NCI-H82 (cell line): Measurements from ENCODE around the gene NTNG1.

Experiments
- DNase-seq: peaks from one replicate; lab custom pipeline; 2025; lab: John Stamatoyannopoulos, UW

Gene NTNG1

DNA sequence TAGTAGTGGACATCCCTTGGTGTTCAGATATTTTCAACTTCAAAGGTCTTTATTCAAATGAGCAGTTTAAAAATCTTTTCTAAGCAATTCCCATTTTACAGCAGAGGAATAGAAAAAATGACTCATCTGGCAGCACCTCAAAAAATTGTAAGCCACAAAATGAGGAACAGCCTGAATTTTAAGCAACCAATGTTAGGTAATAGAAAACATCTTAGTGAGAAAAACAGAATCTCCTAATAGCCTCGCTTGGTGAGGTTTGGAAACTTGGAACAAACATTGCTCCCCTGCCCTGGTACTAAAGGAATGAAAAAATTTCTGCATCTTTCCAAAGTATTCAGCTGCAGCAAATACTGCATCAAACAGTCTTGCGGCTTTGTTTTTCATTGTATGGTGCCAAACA is 264.4 kb downstream of the NTNG1 start:
- no peak for DNase-seq

DNA sequence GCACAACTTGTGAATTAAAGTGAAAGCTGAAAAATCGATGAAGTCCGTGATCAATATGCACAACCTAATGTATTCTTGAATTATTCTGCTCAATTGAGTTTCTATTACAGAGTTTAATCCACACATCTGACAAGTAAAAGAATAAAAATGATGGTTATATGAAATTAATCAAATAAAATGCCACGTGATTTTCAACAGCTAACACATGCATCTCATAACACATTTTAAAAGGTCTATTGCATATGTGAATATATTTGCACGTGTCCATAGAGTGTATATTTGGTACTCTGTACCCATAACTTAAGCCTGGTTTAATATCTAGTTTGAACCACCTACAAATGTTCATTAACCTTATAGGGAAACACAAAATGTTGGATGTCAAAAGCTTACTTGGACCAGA is 266.2 kb downstream of the NTNG1 start:
- no peak for DNase-seq

DNA sequence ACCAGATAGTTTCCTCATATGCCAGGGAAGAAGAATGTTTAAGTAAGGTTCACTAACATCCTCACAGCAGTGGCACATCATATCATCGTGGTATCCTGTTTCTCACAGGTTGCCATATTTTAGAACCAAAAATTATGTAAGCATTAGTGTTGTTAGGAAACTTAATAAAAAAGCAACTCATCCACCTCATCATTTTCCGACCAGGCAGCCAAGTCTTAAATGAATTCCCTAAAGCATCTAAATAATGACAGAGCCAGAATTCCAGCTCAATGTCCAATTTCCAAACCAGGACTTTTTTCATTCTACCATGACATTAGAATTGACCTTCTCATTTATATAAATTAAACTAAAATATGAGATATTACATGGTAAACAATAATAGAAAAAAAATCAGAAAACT is 272.7 kb downstream of the NTNG1 start:
- DNase-seq, result no peak

DNA sequence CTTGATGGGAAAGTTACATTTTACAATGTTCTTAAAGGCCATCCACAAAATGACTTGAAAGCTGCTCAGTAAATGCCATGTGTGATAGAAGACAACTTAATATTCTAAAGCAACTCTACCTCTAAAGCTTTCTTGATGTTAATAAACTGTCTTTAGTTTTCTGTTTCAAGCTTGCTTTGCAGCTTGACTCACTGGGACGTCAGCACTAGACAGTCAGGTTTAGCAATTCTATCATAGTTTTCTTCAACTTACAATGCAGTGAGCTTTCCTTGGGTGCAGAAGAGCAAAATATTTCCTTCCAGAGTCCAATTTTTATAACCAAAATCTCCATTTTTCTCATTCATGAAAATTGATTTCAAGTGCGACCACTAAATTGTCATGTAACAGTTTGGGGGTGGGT is 273.1 kb downstream of the NTNG1 start:
- DNase-seq, result no peak

DNA sequence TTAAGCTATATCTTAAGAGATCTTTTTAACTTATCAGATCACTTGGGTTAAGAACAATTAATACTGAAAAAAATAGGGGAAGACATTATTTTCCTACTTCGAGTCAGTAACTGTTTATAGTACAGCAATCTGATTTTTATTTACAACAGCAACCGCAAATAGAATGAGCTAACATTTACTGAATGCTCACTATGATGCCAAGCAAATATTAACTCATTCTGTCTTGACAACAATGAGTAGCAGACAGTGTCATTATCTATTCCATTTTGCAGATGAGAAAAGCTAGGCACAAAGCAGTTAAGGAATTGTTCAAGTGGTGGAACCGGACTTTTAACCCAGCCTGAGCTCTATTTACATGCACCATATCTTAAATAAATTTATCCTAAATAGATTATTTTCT is 273.7 kb downstream of the NTNG1 start:
- no peak for DNase-seq

DNA sequence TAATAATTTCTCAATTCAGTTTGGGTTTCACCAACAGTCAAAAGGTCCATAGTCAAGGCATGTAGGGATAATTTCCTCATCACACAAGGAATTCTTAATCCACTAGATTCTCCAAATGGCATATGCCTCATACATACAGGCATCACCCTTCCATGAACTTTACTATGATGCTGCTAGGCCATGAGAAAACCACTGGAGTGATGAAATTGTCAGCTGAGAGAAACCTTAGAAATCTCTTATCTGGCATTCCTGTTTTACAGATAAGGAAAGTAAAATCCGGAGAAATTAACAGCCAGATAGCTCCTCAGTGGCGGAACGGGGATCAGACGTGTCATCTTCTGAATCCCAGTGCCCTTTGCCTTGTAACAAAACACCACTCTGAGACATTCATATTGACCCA is 274.4 kb downstream of the NTNG1 start:
- no peak for DNase-seq

DNA sequence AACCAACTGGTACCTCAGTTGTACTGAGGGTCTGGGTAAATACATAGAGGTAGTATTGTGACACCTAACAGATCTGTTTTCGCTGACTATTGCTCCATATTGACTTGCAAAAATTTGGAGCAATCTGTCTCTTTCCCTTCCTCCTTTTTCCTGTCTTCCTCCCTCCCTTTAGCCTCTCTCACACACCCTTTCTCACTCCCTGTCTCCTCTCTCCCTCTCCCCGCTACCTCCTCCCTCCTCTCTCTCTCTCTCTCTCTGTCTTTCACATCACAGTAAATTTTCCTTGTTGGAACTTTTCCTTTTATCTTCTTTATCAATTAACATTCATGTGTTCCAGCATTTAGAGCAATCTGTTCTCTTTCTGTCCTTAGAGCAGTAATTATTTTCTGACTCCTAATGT is 278.2 kb downstream of the NTNG1 start:
- DNase-seq, result no peak

DNA sequence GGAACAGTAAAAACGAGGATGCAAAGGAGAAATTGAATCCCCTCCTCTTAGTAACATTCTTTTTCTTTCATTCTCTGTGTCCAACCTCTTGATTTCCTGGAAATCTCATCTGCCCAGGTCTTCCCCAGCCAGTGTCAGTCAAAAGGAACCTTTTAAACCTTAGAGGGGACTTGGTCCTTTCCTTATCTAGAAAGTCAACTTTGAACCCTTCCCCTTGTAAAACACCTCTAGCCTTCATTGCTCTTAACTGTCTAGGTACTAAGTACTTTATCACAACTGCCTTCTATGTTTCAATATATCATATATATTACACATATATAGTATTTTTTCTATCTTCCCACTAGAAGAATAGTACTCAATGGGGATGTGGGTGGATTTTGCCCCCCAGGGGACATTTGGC is 282.1 kb downstream of the NTNG1 start:
- no peak for DNase-seq

DNA sequence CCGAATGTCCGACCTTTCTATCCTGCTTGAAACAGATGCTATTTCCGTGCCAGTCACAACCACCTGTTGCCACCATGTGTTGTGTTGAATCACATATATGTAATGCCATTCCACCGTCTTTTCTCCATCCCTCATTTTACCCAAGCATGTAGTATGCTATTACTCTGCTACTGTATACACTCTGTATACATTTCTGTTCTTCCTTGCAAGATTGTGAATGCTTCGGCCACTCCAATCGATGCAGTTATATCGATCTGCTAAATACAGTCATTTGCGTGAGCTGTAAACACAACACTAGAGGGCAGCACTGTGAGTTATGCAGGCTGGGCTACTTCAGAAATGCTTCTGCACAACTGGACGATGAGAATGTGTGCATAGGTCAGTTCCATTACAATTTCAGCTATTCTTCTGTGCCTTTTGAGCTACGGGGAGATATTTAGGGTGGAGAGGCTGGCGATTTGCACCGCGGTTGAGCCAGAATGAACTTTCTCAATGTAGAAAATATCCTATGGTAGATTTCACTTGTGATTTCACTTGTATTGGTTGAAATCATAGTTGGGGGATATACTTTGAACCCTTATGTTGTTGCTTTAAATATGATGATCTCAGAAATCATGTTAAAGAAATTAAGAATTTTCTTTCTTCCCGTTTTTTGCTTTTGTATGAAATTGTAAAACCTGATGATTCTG is 289.8 kb downstream of the NTNG1 start:
- peak; percentile 78 for DNase-seq

DNA sequence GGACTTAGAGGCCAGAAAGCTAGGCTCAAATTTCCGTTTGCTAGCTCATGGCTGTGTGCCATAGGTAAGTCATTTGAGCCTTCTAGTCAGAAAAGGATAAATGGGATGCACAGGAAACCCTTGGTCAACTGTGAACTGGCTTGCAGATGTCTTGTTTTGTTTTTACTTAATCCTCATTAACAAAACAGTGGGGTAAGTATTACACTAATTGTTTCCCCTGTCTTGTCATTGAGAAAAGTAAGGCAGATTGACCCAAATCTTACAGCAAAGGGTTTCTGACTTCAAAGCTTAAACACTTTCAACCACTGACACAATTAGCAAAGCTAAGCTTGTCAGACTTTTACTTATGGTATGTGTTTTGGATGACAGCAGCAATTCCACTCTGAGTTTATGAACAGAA is 291.3 kb downstream of the NTNG1 start:
- DNase-seq, result peak; percentile 42

DNA sequence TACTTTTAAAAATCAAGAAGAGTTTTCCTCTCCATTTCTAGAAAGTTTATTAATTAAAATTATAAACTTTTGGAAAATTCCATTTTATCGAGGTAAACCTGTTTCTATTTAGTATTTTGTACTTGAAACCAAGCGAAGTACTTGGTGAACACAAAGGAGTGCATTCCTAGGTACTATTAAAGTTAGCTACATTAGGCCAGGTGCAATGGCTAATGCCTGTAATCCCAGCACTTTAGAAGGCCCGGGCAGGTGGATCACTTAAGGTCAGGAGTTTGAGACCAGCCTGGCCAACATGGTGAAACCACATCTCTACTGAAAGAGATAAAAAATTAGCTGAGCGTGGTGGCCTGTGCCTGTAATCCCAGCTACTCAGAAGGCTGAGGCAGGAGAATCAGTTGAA is 292.2 kb downstream of the NTNG1 start:
- peak; percentile 22 for DNase-seq

DNA sequence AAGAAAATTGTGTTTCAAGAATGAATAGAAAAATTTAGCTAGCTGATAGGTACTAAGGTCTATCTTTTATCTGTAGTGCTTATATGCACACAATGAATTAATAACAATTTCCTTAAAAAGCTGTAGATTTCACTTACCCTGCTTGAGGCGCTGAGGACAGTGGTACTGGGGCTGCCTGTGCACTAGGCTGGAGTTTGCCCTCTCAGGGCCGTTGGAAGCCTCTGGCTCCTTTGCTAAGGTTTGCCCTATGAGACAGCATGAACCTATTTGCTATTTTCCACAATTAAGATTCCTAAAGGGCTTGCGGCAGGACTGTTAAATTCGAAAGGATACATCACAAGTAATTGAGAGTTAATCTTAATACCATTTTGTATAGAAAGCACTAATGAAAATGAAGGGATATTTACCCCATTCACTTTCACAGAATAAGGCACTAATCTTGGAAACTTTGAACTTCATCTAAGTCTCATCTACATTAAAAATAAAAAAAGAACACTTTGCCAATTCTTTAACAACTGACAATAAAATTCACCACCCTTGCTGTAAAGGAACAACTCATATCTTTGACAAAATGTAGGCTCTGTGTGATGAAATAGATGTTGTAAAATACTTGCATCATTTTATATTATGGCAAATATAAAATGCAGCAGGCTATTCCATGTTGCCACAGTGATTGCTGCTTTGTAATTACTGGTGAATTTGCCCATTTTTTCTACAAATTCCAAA is 293.0 kb downstream of the NTNG1 start:
- no peak for DNase-seq

DNA sequence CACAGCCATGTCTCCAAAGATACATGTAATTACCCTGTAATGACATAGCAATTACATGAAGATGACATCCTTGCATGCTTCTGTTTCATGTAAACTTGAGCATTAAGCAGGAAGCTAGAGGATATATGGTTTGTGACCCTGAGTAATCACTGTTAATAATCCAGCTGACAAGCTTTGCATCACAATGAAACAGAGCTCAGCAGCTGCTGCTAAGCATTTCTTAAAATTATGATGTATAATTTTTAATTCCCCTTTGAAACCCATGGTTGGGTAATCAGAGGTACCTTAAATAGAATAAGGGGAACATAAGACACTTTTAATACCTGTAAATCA is 293.5 kb downstream of the NTNG1 start:
- DNase-seq, result peak; percentile 47

DNA sequence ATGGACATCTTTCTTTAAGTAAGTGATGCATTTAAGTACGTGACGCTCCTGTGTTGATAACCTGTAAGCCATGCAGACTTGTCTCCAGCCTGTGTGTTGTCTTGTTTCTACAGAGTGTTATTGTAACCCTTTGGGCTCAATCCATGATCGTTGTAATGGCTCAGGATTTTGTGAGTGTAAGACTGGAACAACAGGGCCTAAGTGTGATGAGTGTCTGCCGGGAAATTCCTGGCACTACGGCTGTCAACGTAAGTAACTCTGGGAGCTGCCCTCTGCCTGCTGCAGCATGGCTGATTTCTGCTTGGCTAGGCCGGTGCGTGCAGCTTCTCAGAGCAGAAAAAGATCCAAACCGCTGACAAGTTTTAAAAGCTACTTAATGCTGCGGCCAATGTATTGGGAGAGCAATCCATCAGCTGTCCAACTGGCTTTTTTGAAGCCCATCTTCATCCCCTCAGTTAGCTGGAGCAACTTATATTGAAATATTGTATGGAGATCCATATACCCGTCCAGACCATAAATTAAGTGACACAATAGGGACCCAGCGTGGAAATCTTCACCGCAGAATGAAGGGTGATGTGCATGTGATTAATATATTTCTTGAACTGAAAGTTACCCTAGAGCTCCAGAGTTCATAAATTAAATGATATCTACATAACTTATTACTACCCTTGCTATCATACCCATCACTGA is 295.9 kb downstream of the NTNG1 start:
- DNase-seq, result no peak

DNA sequence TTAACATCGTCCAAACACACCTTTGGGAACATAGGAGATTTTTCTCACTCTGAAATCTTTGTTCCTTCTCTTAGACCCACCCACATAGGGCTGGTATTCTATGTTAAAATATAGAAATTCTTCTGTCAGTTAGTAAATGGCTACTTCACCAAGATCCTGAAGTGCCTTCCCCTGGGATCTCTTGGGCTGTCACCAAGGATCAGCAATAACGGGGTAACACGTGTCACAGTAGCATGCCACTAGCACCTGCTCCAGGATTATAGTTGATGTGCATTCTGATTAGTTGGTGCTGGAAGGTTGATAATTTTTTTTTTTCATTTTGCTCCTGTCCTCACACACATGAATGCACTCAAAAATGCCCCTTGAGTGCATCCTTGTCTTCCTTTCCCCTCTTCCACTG is 298.7 kb downstream of the NTNG1 start:
- DNase-seq, result no peak

DNA sequence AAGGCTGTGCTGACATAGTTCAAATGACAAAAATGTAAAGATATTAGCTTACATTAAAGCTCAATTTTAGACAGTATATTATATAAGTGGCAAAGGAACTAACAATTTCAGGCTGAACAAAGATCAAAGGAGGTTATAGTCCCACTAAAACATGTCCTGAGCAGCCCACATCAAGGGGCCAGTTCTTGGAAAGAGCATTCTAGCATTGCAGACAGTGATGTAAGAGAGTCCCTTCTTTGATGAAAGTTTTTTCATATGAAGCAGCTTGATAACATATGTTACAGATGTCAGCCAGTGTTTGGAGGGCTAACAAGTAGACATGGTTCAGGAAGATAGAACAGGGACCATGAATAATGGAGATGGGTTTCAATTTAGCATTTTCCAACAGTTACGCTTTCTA is 301.7 kb downstream of the NTNG1 start:
- DNase-seq, result no peak

DNA sequence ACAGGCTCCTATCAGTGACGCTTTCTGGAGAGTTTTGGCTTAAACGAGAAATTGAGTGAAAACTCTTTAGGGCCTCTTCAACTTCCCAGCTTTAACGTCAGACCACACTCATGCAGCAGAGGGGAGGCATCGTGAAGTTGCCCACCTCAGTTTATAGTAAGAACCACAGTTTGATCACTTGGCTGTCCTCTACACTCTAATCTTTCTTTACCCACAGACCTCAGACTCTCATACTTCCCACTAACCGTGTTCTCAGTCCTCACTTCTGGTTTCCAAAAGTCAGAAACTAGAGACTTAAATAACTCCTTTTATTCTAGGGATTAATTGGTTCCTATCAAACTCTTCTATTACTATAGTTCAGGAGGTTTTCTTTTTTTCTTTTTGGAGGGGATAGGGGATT is 302.2 kb downstream of the NTNG1 start:
- no peak for DNase-seq

DNA sequence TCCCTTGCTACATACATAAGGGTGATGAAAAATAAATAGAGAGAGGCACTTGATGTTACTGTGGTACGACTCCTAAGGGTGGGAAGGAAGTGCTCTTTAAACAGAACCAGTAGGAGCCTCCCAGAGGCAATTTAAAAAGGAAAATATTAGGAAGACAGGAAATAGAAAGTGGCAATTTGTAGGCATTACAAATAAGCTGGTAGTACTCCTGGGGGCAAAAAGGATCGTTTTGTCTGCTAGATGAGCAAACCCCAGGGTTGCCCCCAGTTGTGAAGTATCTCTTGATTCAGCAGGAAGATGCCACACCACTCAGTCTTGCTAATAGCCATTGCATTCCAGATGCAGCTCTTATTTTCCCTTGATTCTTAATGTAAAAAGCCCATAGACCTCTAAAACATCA is 303.0 kb downstream of the NTNG1 start:
- DNase-seq, result no peak

DNA sequence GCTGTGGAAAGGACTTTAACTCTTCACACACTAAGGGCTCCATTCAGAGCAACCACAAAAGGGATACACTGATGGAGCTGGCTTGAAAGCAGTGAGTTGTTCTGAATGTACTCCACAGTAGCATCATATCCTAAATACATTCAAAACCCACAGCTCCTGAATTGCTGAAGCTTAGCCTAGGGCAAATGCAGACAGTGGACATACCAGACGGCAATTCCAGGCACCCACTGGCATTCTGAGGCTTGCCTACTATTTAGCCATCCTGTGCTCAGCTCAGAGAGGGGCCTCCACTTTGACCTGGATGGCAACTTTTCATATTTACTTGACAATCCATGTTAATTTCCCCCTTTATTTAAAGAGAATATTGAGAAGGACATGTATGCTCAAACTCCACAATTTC is 303.5 kb downstream of the NTNG1 start:
- DNase-seq, result no peak

DNA sequence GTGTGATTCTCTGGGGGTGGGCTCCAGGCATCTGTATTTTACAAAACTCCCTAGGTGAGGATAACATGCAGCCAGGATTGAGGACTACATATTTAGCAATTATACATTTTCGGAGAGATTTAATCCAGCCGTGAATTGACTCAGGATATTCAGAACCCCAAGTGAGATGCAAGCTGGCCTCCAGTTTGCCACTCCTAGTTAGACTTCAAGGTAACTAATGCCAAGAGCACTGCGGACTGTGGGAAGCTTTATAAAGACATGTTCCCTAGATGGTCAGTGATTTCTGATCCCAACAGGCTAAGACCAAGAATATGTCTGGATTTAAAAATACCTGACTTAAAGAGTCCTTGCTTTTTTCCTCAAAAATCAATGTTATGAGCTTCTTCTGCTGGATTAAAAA is 308.5 kb downstream of the NTNG1 start:
- DNase-seq, result peak; percentile 21

DNA sequence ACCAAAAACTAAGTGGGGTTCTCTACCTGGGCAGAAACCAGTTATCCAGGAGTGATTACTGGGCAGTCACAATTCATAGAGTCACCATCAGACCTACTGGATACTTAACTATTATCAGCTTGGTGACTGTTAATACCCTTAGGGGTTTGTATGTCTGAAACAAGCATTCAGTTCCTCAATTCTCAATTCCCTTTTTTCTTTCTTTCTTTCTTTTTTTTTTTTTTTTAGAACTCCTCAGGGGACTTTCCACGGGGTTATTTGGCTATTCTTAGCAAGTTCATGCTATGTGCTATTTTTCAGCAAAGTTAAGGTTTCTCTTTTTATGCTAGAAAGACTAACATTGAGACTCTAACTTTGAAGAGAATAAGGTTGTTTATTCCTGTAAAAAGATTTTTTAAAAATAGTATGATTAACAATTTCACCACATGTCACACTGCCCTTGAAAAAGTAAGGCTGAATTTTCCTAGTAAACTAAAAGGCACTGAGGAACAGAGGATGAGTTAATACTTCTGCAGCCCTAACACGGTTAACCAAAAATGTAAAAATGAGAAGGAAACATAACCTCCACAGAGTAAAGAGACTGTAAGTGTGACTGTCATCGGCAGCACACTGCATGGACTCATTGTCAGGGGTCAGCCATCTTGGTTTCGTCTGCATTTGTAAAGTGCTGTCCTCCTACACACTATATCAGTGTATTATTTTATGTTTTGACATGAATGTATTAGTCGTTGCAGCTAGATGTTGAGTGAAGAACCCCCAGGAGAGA is 310.2 kb downstream of the NTNG1 start:
- no peak for DNase-seq

DNA sequence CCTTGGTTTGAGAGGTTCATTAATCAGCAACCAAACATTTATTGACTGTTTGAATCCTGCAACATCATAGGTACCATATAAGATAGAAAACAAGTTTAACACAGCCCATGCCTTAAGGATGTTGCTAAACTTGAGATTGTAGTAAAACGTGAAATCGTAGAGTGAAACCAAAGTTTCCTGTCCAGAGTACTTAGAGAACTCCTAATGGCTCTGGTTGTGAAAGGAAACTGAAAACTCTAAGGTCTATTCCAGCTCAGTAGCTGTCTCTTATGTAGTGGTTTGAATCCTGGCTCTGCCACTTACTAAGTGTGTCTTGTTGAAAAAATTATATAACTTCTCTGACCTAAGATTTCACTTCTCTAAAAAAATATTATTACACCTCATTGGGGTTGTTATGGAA is 310.9 kb downstream of the NTNG1 start:
- DNase-seq, result no peak

DNA sequence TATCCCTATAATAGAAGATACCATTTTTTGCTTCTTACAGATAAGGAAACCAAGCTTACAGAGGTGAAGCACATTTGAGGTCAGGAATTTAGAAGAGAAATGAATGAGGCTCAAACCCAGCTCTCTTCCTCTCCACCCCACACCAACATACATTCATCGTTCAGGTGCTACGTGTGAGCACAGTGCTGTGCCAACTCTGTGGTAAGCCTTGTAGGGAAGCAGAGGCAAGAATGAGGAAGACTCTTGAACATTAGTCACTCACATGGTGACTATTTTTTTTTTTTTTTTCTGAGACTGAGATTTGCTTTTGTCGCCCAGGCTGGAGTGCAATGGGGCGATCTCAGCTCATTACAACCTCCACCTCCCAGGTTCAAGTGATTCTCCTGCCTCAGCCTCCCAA is 314.0 kb downstream of the NTNG1 start:
- DNase-seq, result no peak
